GM12873 (cell line): ENCODE measurements around the gene XCL1.

ENCODE experiments used
- CTCF ChIP-seq: IDR thresholded peaks from 2 replicates; pipeline ENCODE4 v1.5.1; 2012; ENCODE audit warnings: low read depth, mild to moderate bottlenecking, moderate library complexity, low read length, control low read depth; ENCODE audit not compliant: insufficient read depth; ENCODE audit errors: missing control alignments

The XCL1 gene

GRCh38 chr1:168613038-168613451 lies 36.6 kb downstream of the XCL1 start:
- no peak for TF ChIP-seq CTCF

- TF ChIP-seq CTCF: no peak
Observed at GRCh38 chr1:168613691-168614231, 37.4 kb downstream of the XCL1 start.

GRCh38 chr1:168614235-168614634 lies 37.8 kb downstream of the XCL1 start:
- TF ChIP-seq CTCF: no peak

GRCh38 chr1:168615965-168616364 lies 39.6 kb downstream of the XCL1 start:
- no peak for TF ChIP-seq CTCF

GRCh38 chr1:168617974-168618750 lies 41.8 kb downstream of the XCL1 start:
- TF ChIP-seq CTCF: no peak

- TF ChIP-seq CTCF: no peak
Observed at GRCh38 chr1:168618886-168619285, 42.5 kb downstream of the XCL1 start.

GRCh38 chr1:168621356-168621755 lies 45.0 kb downstream of the XCL1 start:
- TF ChIP-seq CTCF: no peak
